ENCODE results near the gene ARMC9. TPM values are rescaled to one million over a fixed set of nuclear protein-coding genes. Genes with fewer than 3 reads are reported as not detected.
A peak's percentile ranks its signal among the peaks of the same experiment; 100 is the strongest.
"Not testable (repeated sequence)": the region's sequence is repeated elsewhere in the genome, so short reads cannot be mapped to it uniquely, and the experiment has no call there.

The ARMC9 gene
- total RNA-seq, 2 experiments from 2014 or later = 0.50 to 0.55 TPM

GRCh38 chr2:231394211-231395141, 196.0 kb downstream of the ARMC9 start:
- no peaks in the 10 kb centered on the region for H3K36me3 Mint-ChIP-seq (ENCODE audit: low read depth)

GRCh38 chr2:231395188-231396057, 197.0 kb downstream of the ARMC9 start, which contains the start of gene B3GNT7:
Gene B3GNT7 (plus strand): TSS chr2:231395710. CDS start chr2:231395804, 94 bp downstream.
- Mint-ChIP-seq H3K9me3 (no peaks in the 10 kb centered on the region), H3K36me3 (ENCODE audit: low read depth) (no peaks in the 10 kb centered on the region), H3K4me1 (peaks cover 29% of the 10 kb centered on the region), H3K4me3 (no peak within 1 kb of the TSS), H3K27ac (no peak within 1 kb of the TSS), H3K27me3 (peaks cover 31% of the 10 kb centered on the region)
- DNase-seq = no peak
- POLR2A ChIA-PET = no interaction called here
- CTCF ChIA-PET = no interaction called here

More at GRCh38 chr2:231394211-231395141, 196.0 kb downstream of the ARMC9 start:
- no peak for DNase-seq
- Mint-ChIP-seq H3K9me3 (no peaks in the 10 kb centered on the region), H3K27me3 (peaks cover 31% of the 10 kb centered on the region), H3K4me1 (peaks cover 29% of the 10 kb centered on the region), H3K4me3 (no peak overlapping the region), H3K27ac (no peak overlapping the region)
- ChIA-PET POLR2A (no interaction called here), CTCF (interaction anchor here (0.9 to 2.1 kb wide), 2 partner anchors 11 to 167 kb away, joined by 3 to 12 read pairs; no protein-coding TSS in a partner anchor)

GRCh38 chr2:231396058-231396821, 197.8 kb downstream of the ARMC9 start:
- Mint-ChIP-seq H3K36me3 (ENCODE audit: low read depth) (no peaks in the 10 kb centered on the region), H3K4me1 (peaks cover 29% of the 10 kb centered on the region), H3K9me3 (no peaks in the 10 kb centered on the region), H3K27me3 (peaks cover 31% of the 10 kb centered on the region), H3K4me3 (no peak overlapping the region), H3K27ac (no peak overlapping the region)
- ChIA-PET POLR2A (interaction anchor here (0.9 to 1.2 kb wide), 2 partner anchors 30 to 68 kb away, joined by 3 to 5 read pairs; partner anchors contain the start of gene NCL), CTCF (interaction anchor here (1.0 kb wide), 1 partner anchor 10 kb away, joined by 3 read pairs; no protein-coding TSS in a partner anchor)
- no peak for DNase-seq

- Mint-ChIP-seq H3K4me1 (peaks cover 29% of the 10 kb centered on the region), H3K27ac (no peak overlapping the region), H3K36me3 (ENCODE audit: low read depth) (no peaks in the 10 kb centered on the region), H3K4me3 (no peak overlapping the region), H3K27me3 (peaks cover 34% of the 10 kb centered on the region), H3K9me3 (no peaks in the 10 kb centered on the region)
- peak; percentile 20 for DNase-seq
- ChIA-PET POLR2A (interaction anchor here (0.9 to 1.2 kb wide), 2 partner anchors 29 to 67 kb away, joined by 3 to 5 read pairs; partner anchors contain the start of gene NCL), CTCF (interaction anchor here (0.5 to 1.0 kb wide), 2 partner anchors 9 to 55 kb away, joined by 3 to 4 read pairs; no protein-coding TSS in a partner anchor)
Measured at GRCh38 chr2:231397011-231397927, 198.8 kb downstream of the ARMC9 start.

- H3K4me3 Mint-ChIP-seq = no peak overlapping the region
- ChIA-PET CTCF (no interaction called here), POLR2A (no interaction called here)
- H3K9me3 Mint-ChIP-seq = no peaks in the 10 kb centered on the region
- peaks cover 38% of the 10 kb centered on the region for H3K27me3 Mint-ChIP-seq
- H3K4me1 Mint-ChIP-seq = peaks cover 28% of the 10 kb centered on the region
- no peak for DNase-seq
- H3K27ac Mint-ChIP-seq = no peak overlapping the region
- no peaks in the 10 kb centered on the region for H3K36me3 Mint-ChIP-seq (ENCODE audit: low read depth)
Measured at GRCh38 chr2:231397928-231398294, 199.5 kb downstream of the ARMC9 start.

- Mint-ChIP-seq H3K4me1 (peaks cover 22% of the 10 kb centered on the region), H3K27ac (no peak overlapping the region), H3K36me3 (ENCODE audit: low read depth) (no peaks in the 10 kb centered on the region), H3K27me3 (peaks cover 37% of the 10 kb centered on the region), H3K9me3 (no peaks in the 10 kb centered on the region), H3K4me3 (no peak overlapping the region)
- ChIA-PET CTCF (no interaction called here), POLR2A (interaction anchor here (0.9 kb wide), 1 partner anchor 15 kb away, joined by 3 read pairs; no protein-coding TSS in a partner anchor)
- no peak for DNase-seq
Measured at GRCh38 chr2:231398585-231398984, 200.2 kb downstream of the ARMC9 start.

GRCh38 chr2:231399046-231399852, 200.8 kb downstream of the ARMC9 start:
- H3K4me3 Mint-ChIP-seq = no peak overlapping the region
- H3K9me3 Mint-ChIP-seq = no peaks in the 10 kb centered on the region
- peaks cover 34% of the 10 kb centered on the region for H3K27me3 Mint-ChIP-seq
- DNase-seq = no peak
- peaks cover 15% of the 10 kb centered on the region for H3K4me1 Mint-ChIP-seq
- no peaks in the 10 kb centered on the region for H3K36me3 Mint-ChIP-seq (ENCODE audit: low read depth)
- CTCF ChIA-PET = interaction anchor here (1.2 to 1.5 kb wide), 2 partner anchors 38 to 102 kb away, joined by 3 to 4 read pairs; no protein-coding TSS in a partner anchor
- no peak overlapping the region for H3K27ac Mint-ChIP-seq
- POLR2A ChIA-PET = interaction anchor here (0.8 to 0.9 kb wide), 2 partner anchors 14 to 65 kb away, joined by 3 read pairs; partner anchors contain the start of gene NCL

- H3K27me3 Mint-ChIP-seq = peaks cover 28% of the 10 kb centered on the region
- H3K4me1 Mint-ChIP-seq = peaks cover 9% of the 10 kb centered on the region
- no peak overlapping the region for H3K4me3 Mint-ChIP-seq
- POLR2A ChIA-PET = interaction anchor here (0.8 kb wide), 1 partner anchor 64 kb away, joined by 3 read pairs; the partner anchor contains the start of gene NCL
- H3K9me3 Mint-ChIP-seq = no peaks in the 10 kb centered on the region
- no peaks in the 10 kb centered on the region for H3K36me3 Mint-ChIP-seq (ENCODE audit: low read depth)
- H3K27ac Mint-ChIP-seq = no peak overlapping the region
- DNase-seq = no peak
- CTCF ChIA-PET = interaction anchor here (0.6 to 1.5 kb wide), 6 partner anchors 11 to 103 kb away, joined by 3 to 5 read pairs (median 3); no protein-coding TSS in a partner anchor
Measured at GRCh38 chr2:231399853-231400680, 201.6 kb downstream of the ARMC9 start.

GRCh38 chr2:231400681-231401080, 202.2 kb downstream of the ARMC9 start:
- POLR2A ChIA-PET; H3K36me3 Mint-ChIP-seq (ENCODE audit: low read depth); H3K27ac Mint-ChIP-seq; DNase-seq; H3K9me3 Mint-ChIP-seq; H3K4me3 Mint-ChIP-seq: not testable (repeated sequence)
- CTCF ChIA-PET = interaction anchor here (0.9 to 1.5 kb wide), 3 partner anchors 11 to 104 kb away, joined by 3 to 4 read pairs (median 3); no protein-coding TSS in a partner anchor
- Mint-ChIP-seq H3K27me3 (peaks cover 27% of the 10 kb centered on the region), H3K4me1 (peaks cover 13% of the 10 kb centered on the region)

GRCh38 chr2:231401101-231401500, 202.7 kb downstream of the ARMC9 start:
- CTCF ChIA-PET = interaction anchor here (0.9 to 1.5 kb wide), 3 partner anchors 10 to 104 kb away, joined by 3 to 4 read pairs (median 3); no protein-coding TSS in a partner anchor
- H3K36me3 Mint-ChIP-seq (ENCODE audit: low read depth); H3K4me3 Mint-ChIP-seq; DNase-seq; POLR2A ChIA-PET; H3K9me3 Mint-ChIP-seq; H3K27ac Mint-ChIP-seq: not testable (repeated sequence)
- H3K27me3 Mint-ChIP-seq = peaks cover 27% of the 10 kb centered on the region
- peaks cover 17% of the 10 kb centered on the region for H3K4me1 Mint-ChIP-seq

Measured in activated CD4-positive, alpha-beta memory T cell treated with anti-CD3 and anti-CD28 coated beads, Interleukin-2, amount 10 ng/mL, durations not matched to agents 7 days and 5 days (primary cell).